ENCODE data around the gene TRABD2A.
"Not testable (repeated sequence)": the region's sequence is repeated elsewhere in the genome, so short reads cannot be mapped to it uniquely, and the experiment has no call there.

TRABD2A gene

DNA sequence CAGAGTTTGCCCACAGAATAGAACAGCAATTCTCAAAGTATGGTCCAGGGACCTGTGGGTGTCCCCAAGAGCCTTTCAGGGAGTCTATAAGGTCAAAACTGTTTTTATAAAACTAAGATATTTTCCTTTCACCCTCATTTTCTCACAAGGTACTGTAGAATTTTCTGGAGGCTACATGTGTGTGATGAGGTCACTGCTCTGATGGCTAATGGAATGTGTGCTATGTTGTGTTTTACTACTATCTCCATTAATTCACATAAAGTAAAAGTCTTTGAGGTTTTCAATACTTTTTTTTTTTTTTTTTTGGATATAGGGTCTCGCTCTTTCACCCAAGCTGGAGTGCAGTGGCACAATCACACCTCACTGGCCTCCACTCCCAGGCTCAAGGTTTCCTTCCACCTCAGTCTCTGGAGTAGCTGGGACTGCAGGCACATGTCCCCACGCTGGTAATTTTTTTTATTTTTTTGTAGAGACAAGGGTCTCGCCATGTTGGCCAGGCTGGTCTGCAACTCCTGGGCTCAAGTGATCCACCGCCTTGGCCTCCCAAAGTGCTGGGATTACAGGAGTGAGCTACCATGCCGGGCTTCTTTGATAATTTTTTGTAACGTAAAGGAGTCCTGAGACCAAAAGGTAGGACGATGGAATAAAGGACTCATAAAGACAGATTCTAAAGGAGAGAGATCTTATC, 1.8 kb downstream of the TRABD2A start:
- DNase-seq: no peak

DNA sequence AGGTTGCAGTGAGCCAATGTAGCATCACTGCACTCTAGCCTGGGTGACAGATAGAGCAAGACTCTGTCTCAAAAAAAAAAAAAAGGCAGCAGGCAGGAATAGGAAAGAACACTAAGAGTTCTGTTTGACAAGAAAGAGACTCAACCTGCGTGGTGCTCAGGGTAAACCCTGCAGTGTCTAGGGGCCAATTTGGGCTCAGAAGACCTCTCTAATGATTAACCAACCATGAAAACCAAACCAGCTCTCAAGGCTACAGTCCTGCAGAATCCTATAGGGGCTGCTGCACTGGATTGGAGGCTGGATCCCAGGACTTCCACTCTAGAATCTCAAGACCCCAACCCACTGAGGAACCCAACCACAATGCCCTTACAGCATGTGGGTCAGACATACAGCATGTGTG, 2.4 kb downstream of the TRABD2A start:
- no peak for DNase-seq

DNA sequence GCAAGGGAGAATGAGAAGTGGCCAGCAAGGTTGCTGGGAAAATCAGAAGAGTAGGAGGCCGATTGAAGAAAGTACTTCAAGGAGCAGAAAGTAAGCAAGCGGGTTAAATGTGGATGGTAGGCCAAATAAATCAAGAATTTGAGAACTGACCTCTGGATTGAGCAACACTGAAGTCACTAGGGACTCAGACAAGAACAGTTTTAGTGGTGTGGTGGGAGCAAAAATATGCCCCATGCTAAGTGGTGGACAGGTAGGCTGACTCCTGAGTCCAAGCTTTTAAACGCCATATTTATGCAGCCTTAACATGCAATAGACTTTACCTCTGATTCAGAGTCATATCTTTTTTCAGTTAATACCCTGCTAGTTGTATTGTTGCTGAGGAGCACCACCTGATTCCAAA, 4.5 kb downstream of the TRABD2A start:
- DNase-seq: no peak

GRCh38 chr2:84875619-84876018, 5.3 kb downstream of the TRABD2A start:
- DNase-seq: not testable (repeated sequence)

GRCh38 chr2:84875213-84875560, 5.7 kb downstream of the TRABD2A start:
- DNase-seq: no peak

GRCh38 chr2:84874381-84875212, 6.3 kb downstream of the TRABD2A start:
- DNase-seq: no peak

- DNase-seq: no peak
These were observed 7.5 kb downstream of the TRABD2A start for GRCh38 chr2:84873350-84873749.

GRCh38 chr2:84872691-84873090, 8.2 kb downstream of the TRABD2A start:
- DNase-seq: not testable (repeated sequence)

DNA sequence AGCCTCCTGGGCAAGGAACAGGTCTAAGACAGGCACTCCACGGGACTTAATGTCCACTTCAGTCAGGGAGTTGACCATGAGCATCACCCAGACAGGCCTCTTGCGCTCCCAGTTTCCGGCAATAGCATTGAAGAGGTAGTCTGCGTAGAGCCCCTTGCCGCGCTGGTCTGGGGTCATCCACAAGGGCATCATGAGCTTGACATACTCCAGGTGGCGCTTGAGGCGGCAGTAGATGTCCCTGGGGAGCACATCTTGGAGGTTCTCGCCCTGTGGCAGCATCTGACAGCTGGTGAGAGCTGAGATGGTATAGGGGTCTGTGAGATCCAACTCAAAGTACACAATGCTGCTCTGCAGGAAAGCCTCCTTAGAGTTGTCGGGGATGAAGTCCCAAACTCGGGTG, 10.6 kb downstream of the TRABD2A start:
- no peak for DNase-seq

GRCh38 chr2:84868327-84868726, 12.6 kb downstream of the TRABD2A start:
- DNase-seq: not testable (repeated sequence)

- DNase-seq: no peak
These were observed 14.8 kb downstream of the TRABD2A start for GRCh38 chr2:84866122-84866521.

GRCh38 chr2:84865181-84865783, 15.6 kb downstream of the TRABD2A start:
- peak in 1 of 2 donors; percentile 66 for DNase-seq

GRCh38 chr2:84862006-84862405, 18.9 kb downstream of the TRABD2A start:
- DNase-seq: no peak

- no peak for DNase-seq
These were observed 19.3 kb downstream of the TRABD2A start for GRCh38 chr2:84861539-84861938.

DNA sequence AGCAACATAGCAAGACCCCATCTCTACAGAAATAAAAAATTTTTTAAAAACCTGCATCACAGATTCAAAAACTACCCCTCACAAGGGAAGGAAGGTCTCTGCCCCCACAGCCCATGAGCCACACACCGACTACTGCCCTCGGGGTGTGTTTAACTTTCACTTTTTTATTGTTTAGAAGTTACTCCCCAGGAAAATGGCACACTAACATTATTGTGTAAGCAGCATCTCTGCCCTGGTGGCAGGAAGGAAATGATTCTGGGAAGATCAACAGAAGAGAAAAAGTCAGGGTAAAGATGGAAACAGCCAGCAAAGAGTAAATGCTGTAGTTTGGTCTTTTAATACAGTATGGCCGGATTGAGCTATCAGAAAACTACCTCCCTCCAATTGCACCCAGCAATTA, 21.9 kb downstream of the TRABD2A start:
- DNase-seq: no peak

- DNase-seq: no peak
These were observed 22.8 kb downstream of the TRABD2A start for GRCh38 chr2:84858123-84858522.

DNA sequence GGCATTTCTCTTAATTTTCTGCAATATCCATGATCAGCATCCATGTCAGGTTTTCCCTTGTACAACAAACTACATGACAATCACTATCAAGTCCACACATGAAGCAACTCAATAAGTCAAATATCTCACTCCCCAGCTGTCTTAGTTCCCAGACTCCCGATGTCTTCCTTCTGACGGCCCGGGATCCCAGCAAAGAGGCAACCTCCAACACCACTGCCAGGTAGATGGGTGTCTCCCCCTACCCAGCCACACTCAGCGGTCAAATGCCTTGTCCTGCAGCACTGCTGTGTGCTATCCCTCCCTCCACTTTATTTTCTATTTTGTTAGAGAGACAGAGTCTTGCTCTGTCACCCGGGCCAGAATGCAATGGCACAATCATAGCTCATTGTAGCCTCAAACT, 23.3 kb downstream of the TRABD2A start:
- no peak for DNase-seq

- no peak for DNase-seq
These were observed 24.1 kb downstream of the TRABD2A start for GRCh38 chr2:84856787-84857186.

- no peak for DNase-seq
These were observed 25.2 kb downstream of the TRABD2A start for GRCh38 chr2:84855731-84856130.

GRCh38 chr2:84854850-84855249, 26.0 kb downstream of the TRABD2A start:
- no peak for DNase-seq

DNA sequence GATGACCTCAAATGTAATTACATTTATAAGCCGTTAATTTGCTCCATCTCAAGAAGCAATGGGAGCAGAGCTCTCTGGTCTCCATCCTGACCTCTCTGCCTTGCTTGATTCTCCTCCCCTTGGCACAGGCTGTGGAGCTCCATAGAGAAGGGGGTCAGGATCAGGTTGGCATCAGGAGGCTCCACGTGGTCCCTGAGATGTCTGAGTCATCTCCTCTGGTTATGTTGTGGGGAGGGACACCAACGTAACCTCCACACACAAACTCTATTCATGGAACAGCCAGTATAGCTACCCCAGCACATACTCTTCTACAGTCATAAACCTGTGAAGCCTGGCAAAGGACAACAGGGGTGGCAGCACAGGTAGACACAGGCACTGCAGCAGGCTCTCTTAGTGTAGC, 29.0 kb downstream of the TRABD2A start:
- no peak for DNase-seq

- DNase-seq: no peak
These were observed 30.4 kb downstream of the TRABD2A start for GRCh38 chr2:84850471-84850870.

DNA sequence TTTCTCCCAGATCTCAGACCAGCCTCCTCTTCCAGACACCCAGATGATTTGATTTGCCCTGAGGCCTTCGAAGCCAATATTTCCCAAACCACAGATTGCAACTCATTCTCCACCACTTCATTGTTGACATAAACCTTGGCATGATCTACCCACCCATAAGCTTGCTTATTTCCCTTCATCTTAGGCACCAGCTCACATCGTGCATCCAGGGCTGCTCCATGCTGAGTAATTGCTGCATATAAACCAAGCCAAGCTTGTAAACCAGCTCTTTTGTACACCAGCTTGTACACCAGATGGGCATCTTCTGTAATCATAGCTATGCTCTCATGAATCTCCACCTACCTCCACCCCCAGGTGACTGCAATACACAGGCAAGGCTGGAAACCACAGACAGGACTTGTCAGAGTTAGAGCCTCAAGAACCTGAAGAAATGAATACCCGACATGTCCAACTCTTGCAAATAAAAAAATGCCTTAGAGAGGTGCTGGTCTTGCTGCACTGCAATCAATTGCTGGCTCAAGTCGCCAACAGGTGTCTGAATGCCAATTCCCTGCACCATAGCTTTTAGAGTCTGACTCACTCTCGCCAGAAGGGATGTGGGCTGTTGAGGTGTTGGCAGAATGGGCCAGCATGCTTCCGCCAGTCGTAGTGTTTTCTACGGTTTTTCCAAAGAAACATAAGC, 31.5 kb downstream of the TRABD2A start:
- peak in 1 of 2 donors; percentile 69 for DNase-seq

All from hippocampal formation (tissue), 2 donors.